Calu3 (cell line): ENCODE data around the gene AVPR2. TPM values are rescaled to one million over a fixed set of nuclear protein-coding genes. Genes with fewer than 3 reads are reported as not detected.

Source experiments
- BruUV-seq: library from RNA; stranded (reverse); fragments of 400-500 nt; replicated peaks from 2 replicates; lab custom pipeline; 2021; lab: Mats Ljungman, UMichigan
- CTCF ChIA-PET: fragments of 300-600 bp; sonication (Branson Sonifier 250); formaldehyde crosslinking; loops from one replicate; lab custom pipeline; 2022; ENCODE audit warnings: antibody characterized with exemption; lab: Charles Lee
- DNase-seq: peaks from one replicate; pipeline ENCODE4 v3.0.0; 2022
- H3K27ac Mint-ChIP-seq: one replicate; pipeline ENCODE4 v1.8.0; 2022; ENCODE audit warnings: mixed read lengths; ENCODE audit not compliant: unreplicated experiment
- H3K27me3 Mint-ChIP-seq: one replicate; pipeline ENCODE4 v1.8.0; 2022; ENCODE audit warnings: mixed read lengths; ENCODE audit not compliant: unreplicated experiment
- H3K36me3 Mint-ChIP-seq: one replicate; pipeline ENCODE4 v1.8.0; 2022; ENCODE audit warnings: mild to moderate bottlenecking, moderate library complexity, mixed read lengths; ENCODE audit not compliant: insufficient read depth, unreplicated experiment
- H3K4me1 Mint-ChIP-seq: one replicate; pipeline ENCODE4 v1.8.0; 2022; ENCODE audit warnings: mild to moderate bottlenecking, low read depth, mixed read lengths; ENCODE audit not compliant: unreplicated experiment
- H3K4me3 Mint-ChIP-seq: one replicate; pipeline ENCODE4 v1.8.0; 2022; ENCODE audit warnings: mild to moderate bottlenecking, low read depth, moderate library complexity, mixed read lengths; ENCODE audit not compliant: unreplicated experiment
- H3K9me3 Mint-ChIP-seq: one replicate; pipeline ENCODE4 v1.8.0; 2022; ENCODE audit warnings: low read depth, mixed read lengths; ENCODE audit not compliant: unreplicated experiment
- CTCF ChIP-seq: fragments of 200-600 bp; IDR thresholded peaks from one replicate; pipeline ENCODE4 v1.8.0; 2022; ENCODE audit warnings: antibody characterized with exemption; ENCODE audit not compliant: unreplicated experiment
- intact Hi-C: fragments of 100-400 bp; cut with micrococcal nuclease; formaldehyde crosslinking; loops from one replicate; pipeline ENCODE4 v1.10.0; 2022; ENCODE audit not compliant: unreplicated experiment
- total RNA-seq: library from RNA; stranded (reverse); gene quantifications from 2 replicates; pipeline ENCODE4 v1.2.3, GENCODE V29; 2022

Gene AVPR2
- total RNA-seq, 1 experiment from 2014 or later, result not detected

GRCh38 chrX:153864561-153865320 lies 39.7 kb upstream of the AVPR2 start:
- Mint-ChIP-seq H3K36me3 (peaks cover 12% of the 10 kb centered on the region), H3K9me3 (no peaks in the 10 kb centered on the region), H3K27ac (no peak overlapping the region), H3K4me3 (no peak overlapping the region), H3K27me3 (peaks cover 15% of the 10 kb centered on the region), H3K4me1 (no peaks in the 10 kb centered on the region)
- TF ChIP-seq CTCF, result no peak
- CTCF ChIA-PET, result no interaction called here
- DNase-seq, result no peak
- BruUV-seq, result no TSS peak
- intact Hi-C loops, result no loop called here

- no TSS peak for BruUV-seq
- no peak for TF ChIP-seq CTCF
- no peak for DNase-seq
- CTCF ChIA-PET, result no interaction called here
- H3K36me3 Mint-ChIP-seq, result peaks cover 12% of the 10 kb centered on the region
- no peak overlapping the region for H3K27ac Mint-ChIP-seq
- intact Hi-C loops, result no loop called here
- no peak overlapping the region for H3K4me3 Mint-ChIP-seq
- H3K27me3 Mint-ChIP-seq, result peaks cover 10% of the 10 kb centered on the region
- H3K9me3 Mint-ChIP-seq, result no peaks in the 10 kb centered on the region
- no peaks in the 10 kb centered on the region for H3K4me1 Mint-ChIP-seq
These were observed 39.2 kb upstream of the AVPR2 start for GRCh38 chrX:153865321-153865580.

DNA sequence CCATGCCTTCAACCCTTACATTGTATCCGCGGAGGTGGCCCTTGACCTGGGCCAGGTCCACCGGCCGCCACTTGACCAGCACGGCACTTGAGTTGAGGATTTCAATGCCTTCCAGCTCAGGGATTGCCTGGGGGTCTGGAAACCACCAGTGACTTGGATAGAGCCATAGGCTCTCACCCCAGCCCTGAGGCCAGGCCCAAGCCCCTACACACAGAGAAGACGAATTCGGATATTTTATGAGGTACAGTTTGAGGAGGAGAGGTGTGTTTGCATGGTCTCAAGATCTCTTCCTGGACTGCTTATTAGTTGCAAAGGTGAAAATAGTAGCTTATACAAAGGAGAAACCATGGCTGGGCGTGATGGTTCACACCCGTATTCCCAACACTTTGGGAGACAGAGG lies 38.8 kb upstream of the AVPR2 start:
- CTCF ChIA-PET, result no interaction called here

GRCh38 chrX:153866302-153867019 lies 38.0 kb upstream of the AVPR2 start:
- no peaks in the 10 kb centered on the region for H3K4me1 Mint-ChIP-seq

More for the DNA sequence above, 38.8 kb upstream of the AVPR2 start:
- intact Hi-C loops, result no loop called here
- H3K4me1 Mint-ChIP-seq, result no peaks in the 10 kb centered on the region
- DNase-seq, result no peak
- H3K4me3 Mint-ChIP-seq, result no peak overlapping the region
- H3K9me3 Mint-ChIP-seq, result no peaks in the 10 kb centered on the region
- H3K36me3 Mint-ChIP-seq, result peaks cover 12% of the 10 kb centered on the region
- H3K27ac Mint-ChIP-seq, result no peak overlapping the region
- peaks cover 6% of the 10 kb centered on the region for H3K27me3 Mint-ChIP-seq
- no peak for TF ChIP-seq CTCF
- no TSS peak for BruUV-seq

More at GRCh38 chrX:153866302-153867019, 38.0 kb upstream of the AVPR2 start:
- no peak overlapping the region for H3K4me3 Mint-ChIP-seq
- H3K27ac Mint-ChIP-seq, result no peak overlapping the region
- CTCF ChIA-PET, result no interaction called here
- H3K36me3 Mint-ChIP-seq, result peaks cover 12% of the 10 kb centered on the region
- H3K9me3 Mint-ChIP-seq, result no peaks in the 10 kb centered on the region
- TF ChIP-seq CTCF, result no peak
- H3K27me3 Mint-ChIP-seq, result no peaks in the 10 kb centered on the region
- DNase-seq, result no peak
- BruUV-seq, result no TSS peak
- intact Hi-C loops, result no loop called here
